Spleen (tissue), 11 donors: ENCODE measurements around the gene PRDM16. TPM values are rescaled to one million over a fixed set of nuclear protein-coding genes. Genes with fewer than 3 reads are reported as not detected.

Experiments used
- DNase-seq: peaks from one replicate; pipeline ENCODE4 v3.0.0-alpha.2; 2020
- H3K27ac ChIP-seq, 8 donors: fragments of 200-600 bp; sonication (generic) in 7 of 8; 1 replicate in 4 of 8; 2 replicates in 4 of 8; pipeline versions ENCODE4 v1.5.0 to v1.8.0; 2016 to 2021; ENCODE audit warnings: inconsistent platforms in 4 of 8, mild to moderate bottlenecking in 4 of 8, moderate library complexity in 1 of 8
- H3K27me3 ChIP-seq, 7 donors: fragments of 200-600 bp; sonication (generic) in 6 of 7; replicated peaks in 1 of 7; 1 replicate in 4 of 7; 2 replicates in 3 of 7; pipeline versions ENCODE4 v1.5.0 to v1.8.0; 2016 to 2021; ENCODE audit warnings: inconsistent platforms in 3 of 7, mild to moderate bottlenecking in 1 of 7
- H3K36me3 ChIP-seq, 6 donors: fragments of 200-600 bp; sonication (generic) in 5 of 6; 1 replicate in 4 of 6; 2 replicates in 2 of 6; pipeline versions ENCODE4 v1.5.0 to v1.8.0; 2016 to 2021; ENCODE audit warnings: inconsistent platforms in 2 of 6
- H3K4me1 ChIP-seq, 6 donors: fragments of 200-600 bp; sonication (generic) in 5 of 6; 1 replicate in 3 of 6; 2 replicates in 3 of 6; pipeline versions ENCODE4 v1.5.0 to v1.8.0; 2016 to 2021; ENCODE audit warnings: inconsistent platforms in 3 of 6
- H3K4me3 ChIP-seq, 8 donors: fragments of 200-600 bp; sonication (generic) in 7 of 8; 1 replicate in 4 of 8; 2 replicates in 4 of 8; pipeline versions ENCODE4 v1.5.0 to v1.8.0; 2016 to 2021; ENCODE audit warnings: inconsistent platforms in 4 of 8, mild to moderate bottlenecking in 4 of 8, moderate library complexity in 2 of 8
- H3K9me3 ChIP-seq, 8 donors: fragments of 200-600 bp; sonication (generic) in 7 of 8; 1 replicate in 4 of 8; 2 replicates in 4 of 8; pipeline versions ENCODE4 v1.5.0 to v1.8.0; 2016 to 2021; ENCODE audit warnings: inconsistent platforms in 4 of 8
- POLR2A ChIP-seq, 3 donors: fragments of 450-650 bp; IDR thresholded peaks; one replicate each; pipeline ENCODE4 v1.5.1; 2017; ENCODE audit warnings: antibody characterized with exemption in 3 of 3, mild to moderate bottlenecking in 1 of 3
- POLR2AphosphoS5 ChIP-seq, 3 donors: sonication (generic); formaldehyde crosslinking; IDR thresholded peaks; one replicate each; pipeline ENCODE4 v1.5.1; 2017; ENCODE audit warnings: antibody characterized with exemption in 3 of 3
- WGBS, 5 donors: extraction: QIAGEN DNeasy Blood & Tissue Kit in 3 of 5; methylation state at CpG; one replicate each; pipeline versions ENCODE4 v1.1.5 to v1.1.7; 2013 to 2018; 5-methylcytosine and 5-hydroxymethylcytosine counted together
- intact Hi-C: fragments of 100-400 bp; cut with DNase I; formaldehyde crosslinking; loops from one replicate; pipeline ENCODE4 v1.15.0; 2023; ENCODE audit warnings: low total_unique reads
- polyA plus RNA-seq, 3 donors: library from polyadenylated mRNA; stranded (reverse); fragments of 200-250 nt; gene quantifications; one replicate each; pipeline ENCODE4 v1.2.1, GENCODE V29; 2013
- total RNA-seq, 7 donors: library from RNA; depleted of rRNA in 3 of 7; stranded (reverse); fragments of >200 nt in 3 of 7; fragmentation: NEBNext Ultra II Directional in 4 of 7; extraction: Animal tissue kit (Norgen Biotek cat#: 25700) in 4 of 7; gene quantifications; one replicate each; pipeline versions ENCODE4 v1.1.0 to v1.2.1, GENCODE V29; 2016 to 2021
- TF ChIP-seq, protein P1 (sequence below), 11 experiments: fragments of 200-600 bp in 7 of 11; fragments of 450-650 bp in 4 of 11; sonication (generic) in 4 of 11; IDR thresholded peaks in 8 of 11; conservative IDR thresholded peaks in 3 of 11; 1 replicate in 7 of 11; 2 replicates in 4 of 11; pipeline versions ENCODE4 v1.4.0 to v1.8.0; 2016 to 2021; ENCODE audit warnings: antibody characterized with exemption in 11 of 11, inconsistent platforms in 4 of 11, mild to moderate bottlenecking in 1 of 11
- donor health status: healthy with polysubstance abuse.
- donor health status: DM: no; HTN: no; CAD: no; lungs with moderate emphysema.
- donor health status: DM: no; HTN: no; CAD: no.
- donor health status: Bipolar disorder and iron deficiency.
- donor health status: healthy.
- donor health status: DM: no; HTN: no; CAD: no.
- donor health status: DM: yes; HTN: yes; CAD: no.

Gene PRDM16
- total and polyA plus RNA-seq, 10 donors: 0.43 to 3.2 (median 1.4) TPM

DNA sequence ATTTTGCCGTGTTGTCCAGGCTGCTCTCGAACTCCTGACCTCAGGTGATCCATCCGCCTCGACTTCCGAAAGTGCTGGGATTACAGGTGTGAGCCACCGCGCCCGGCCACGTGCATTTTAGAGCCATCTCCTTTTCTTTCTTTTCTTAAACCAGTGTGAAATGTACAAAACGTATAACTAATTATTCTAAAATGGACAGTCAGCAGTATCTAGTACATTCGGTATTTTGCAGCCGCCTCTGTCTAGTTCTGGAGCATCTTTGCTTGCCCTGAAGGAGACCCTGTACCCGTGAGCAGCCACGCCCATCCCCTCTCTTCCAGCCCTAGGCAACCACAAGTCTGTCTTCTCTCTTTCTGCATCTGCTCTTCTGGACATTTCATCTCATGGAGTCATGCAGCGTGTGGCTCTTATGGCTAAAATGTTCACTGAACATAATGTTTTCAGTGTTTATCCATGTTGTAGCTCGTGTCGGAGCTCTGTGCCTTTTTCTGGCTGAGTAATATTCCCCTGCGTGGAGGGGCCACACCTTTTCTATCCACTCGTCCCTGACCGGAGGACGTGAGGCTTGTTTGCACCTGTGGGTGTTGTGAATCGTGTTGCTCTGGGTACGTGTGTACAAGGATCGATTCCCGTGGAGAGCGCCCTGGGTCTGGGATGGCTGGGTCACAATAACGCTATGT is 198.0 kb downstream of the PRDM16 start:
- Histone ChIP-seq H3K27ac (no peak overlapping the region), H3K27me3 (peaks cover 0 to 69% (median 0%) of the 10 kb centered on the region in 7 donors), H3K4me1 (no peaks in the 10 kb centered on the region), H3K4me3 (no peak overlapping the region), H3K36me3 (no peaks in the 10 kb centered on the region), H3K9me3 (no peaks in the 10 kb centered on the region)
- intact Hi-C loops: no loop called here
- WGBS, 5 donors: 90 to 93% (median 91%) methylated on average over 27 of the region's 27 CpGs
- no peak for DNase-seq
- TF ChIP-seq, protein P1, sequence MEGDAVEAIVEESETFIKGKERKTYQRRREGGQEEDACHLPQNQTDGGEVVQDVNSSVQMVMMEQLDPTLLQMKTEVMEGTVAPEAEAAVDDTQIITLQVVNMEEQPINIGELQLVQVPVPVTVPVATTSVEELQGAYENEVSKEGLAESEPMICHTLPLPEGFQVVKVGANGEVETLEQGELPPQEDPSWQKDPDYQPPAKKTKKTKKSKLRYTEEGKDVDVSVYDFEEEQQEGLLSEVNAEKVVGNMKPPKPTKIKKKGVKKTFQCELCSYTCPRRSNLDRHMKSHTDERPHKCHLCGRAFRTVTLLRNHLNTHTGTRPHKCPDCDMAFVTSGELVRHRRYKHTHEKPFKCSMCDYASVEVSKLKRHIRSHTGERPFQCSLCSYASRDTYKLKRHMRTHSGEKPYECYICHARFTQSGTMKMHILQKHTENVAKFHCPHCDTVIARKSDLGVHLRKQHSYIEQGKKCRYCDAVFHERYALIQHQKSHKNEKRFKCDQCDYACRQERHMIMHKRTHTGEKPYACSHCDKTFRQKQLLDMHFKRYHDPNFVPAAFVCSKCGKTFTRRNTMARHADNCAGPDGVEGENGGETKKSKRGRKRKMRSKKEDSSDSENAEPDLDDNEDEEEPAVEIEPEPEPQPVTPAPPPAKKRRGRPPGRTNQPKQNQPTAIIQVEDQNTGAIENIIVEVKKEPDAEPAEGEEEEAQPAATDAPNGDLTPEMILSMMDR (IDR thresholded peaks at IDR 0.05 in 8 of 11, conservative IDR thresholded peaks at IDR 0.05 in 3 of 11): no peak
- no peak for TF ChIP-seq POLR2AphosphoS5 (IDR thresholded peaks at IDR 0.05)
- TF ChIP-seq POLR2A (IDR thresholded peaks at IDR 0.05): no peak

DNA sequence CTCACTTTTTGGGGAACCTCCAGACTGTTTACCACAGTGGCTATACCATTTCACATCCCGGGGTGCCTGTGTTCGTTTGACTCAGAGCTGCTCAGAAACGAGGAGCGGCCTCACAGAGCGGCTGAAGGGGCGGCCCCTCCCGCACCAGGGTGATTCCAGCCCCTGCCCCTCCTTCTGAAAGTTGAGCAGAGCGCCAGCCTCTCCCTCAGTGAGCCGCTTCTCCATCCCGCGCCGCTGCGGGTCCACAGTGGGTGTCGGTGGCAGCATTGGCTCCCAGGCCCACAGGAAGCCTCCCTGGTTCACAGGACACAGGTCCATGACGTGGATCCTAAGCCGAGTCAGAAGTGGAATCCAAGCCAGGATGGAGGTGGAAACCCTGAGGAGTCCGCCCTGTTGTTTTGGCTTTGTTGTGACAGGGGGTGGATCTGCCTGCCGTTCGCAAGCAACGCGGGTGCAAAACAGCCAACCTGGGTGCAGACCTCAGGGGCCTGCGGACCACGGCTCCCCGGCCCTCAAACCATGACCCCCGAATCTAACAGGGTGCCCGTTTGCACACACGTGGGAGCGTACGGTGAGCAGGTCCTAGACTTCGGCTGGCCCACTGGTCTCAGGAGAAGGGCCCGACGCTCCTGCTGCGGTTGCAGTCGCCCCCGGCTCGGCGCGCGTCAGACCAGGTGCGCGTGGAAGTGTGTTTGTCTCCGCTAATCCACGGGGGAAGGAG is 198.7 kb downstream of the PRDM16 start:
- TF ChIP-seq, protein P1 (IDR thresholded peaks at IDR 0.05 in 8 of 11, conservative IDR thresholded peaks at IDR 0.05 in 3 of 11): no peak
- TF ChIP-seq POLR2A (IDR thresholded peaks at IDR 0.05): no peak
- H3K27ac ChIP-seq: no peak overlapping the region
- 90 to 95% (median 93%) methylated on average over 25 to 43 of the region's 43 CpGs for WGBS, 5 donors
- peaks cover 0 to 62% (median 0%) of the 10 kb centered on the region in 7 donors for H3K27me3 ChIP-seq
- H3K4me3 ChIP-seq: no peak overlapping the region
- no peak for DNase-seq
- H3K9me3 ChIP-seq: no peaks in the 10 kb centered on the region
- H3K36me3 ChIP-seq: no peaks in the 10 kb centered on the region
- intact Hi-C loops: no loop called here
- no peaks in the 10 kb centered on the region for H3K4me1 ChIP-seq

DNA sequence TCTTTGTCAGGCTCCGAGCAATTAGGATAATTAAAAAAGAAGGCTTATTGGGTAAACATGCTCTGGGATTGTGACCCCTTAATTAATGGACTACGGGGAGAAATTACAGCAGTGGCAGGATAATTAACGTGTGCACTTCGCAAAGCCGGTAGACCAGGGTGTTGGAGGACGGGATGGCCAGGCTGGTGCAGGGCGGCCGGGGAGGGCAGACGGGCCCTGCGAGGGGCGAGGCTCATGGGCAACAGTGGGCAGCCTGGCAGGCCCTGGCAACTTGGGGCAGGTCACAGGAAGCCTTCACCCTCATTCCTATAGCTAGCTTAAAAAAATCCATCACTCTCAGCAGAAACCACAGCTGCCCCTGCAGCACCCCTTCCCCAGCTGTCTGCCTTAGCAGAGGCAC is 199.3 kb downstream of the PRDM16 start:
- intact Hi-C loops: no loop called here
- Histone ChIP-seq H3K4me3 (no peak overlapping the region), H3K9me3 (no peaks in the 10 kb centered on the region), H3K4me1 (no peaks in the 10 kb centered on the region), H3K36me3 (no peaks in the 10 kb centered on the region), H3K27ac (no peak overlapping the region), H3K27me3 (peaks cover 0 to 56% (median 0%) of the 10 kb centered on the region in 7 donors)
- 81 to 94% (median 92%) methylated on average over 11 of the region's 11 CpGs for WGBS, 5 donors
- TF ChIP-seq POLR2AphosphoS5 (IDR thresholded peaks at IDR 0.05) (no peak), POLR2A (IDR thresholded peaks at IDR 0.05) (no peak)
- TF ChIP-seq, protein P1 (IDR thresholded peaks at IDR 0.05 in 8 of 11, conservative IDR thresholded peaks at IDR 0.05 in 3 of 11): no peak
- no peak for DNase-seq
